NCI-H1694 treated with DMSO at 0.1 percent for 48 hours (cell line): ENCODE data around the gene ZKSCAN3.
"Not testable (repeated sequence)": the region's sequence is repeated elsewhere in the genome, so short reads cannot be mapped to it uniquely, and the experiment has no call there.

Experiments
- DNase-seq: peaks from one replicate; lab custom pipeline; 2025; lab: John Stamatoyannopoulos, UW

Gene ZKSCAN3

DNA sequence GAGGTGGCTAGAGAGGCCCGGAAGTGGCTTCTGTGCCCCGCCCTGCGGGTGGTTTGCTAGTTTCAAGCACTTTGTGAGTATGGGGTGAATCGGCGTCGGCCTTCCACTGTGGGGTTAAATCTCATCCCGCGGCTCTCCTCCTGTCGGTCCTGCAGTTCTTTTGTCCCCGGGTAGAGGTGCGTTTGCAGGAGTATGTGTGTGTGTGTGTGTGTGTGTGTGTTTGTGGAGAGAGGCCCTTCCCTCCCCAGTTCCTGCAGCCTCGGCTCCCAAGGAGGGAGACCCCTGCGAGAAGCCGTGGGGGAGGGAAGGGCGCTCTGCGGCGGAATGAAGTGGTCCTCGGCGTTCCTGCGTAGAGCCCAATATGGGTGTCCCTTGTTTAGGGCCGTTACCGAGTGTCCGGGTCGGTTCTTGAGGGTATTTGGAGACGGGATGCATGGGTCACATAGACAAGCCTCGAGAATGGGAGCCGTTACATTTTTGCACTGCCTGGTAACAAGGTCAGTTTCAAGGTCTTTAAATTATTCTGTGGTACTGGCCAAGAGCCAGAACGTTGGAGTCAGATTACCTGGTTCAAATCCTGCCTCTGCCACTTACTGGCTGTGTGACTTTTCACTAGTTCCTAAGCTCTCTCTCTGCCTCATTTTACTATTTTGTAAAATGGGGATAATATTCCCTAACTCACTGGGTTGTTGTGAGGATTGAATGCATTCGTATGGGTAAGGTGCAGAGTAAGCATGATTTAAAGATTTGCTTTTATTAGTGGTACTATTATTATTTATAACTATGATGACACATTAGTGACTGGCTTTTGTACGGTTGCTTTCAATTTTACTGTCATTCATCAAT lies at the start of gene ZKSCAN3:
Gene ZKSCAN3, plus strand, starts transcription at position 56 of the 846 bp plus-strand sequence. CDS start 9,640 bp downstream, outside the sequence.
- peak; percentile 71 for DNase-seq

DNA sequence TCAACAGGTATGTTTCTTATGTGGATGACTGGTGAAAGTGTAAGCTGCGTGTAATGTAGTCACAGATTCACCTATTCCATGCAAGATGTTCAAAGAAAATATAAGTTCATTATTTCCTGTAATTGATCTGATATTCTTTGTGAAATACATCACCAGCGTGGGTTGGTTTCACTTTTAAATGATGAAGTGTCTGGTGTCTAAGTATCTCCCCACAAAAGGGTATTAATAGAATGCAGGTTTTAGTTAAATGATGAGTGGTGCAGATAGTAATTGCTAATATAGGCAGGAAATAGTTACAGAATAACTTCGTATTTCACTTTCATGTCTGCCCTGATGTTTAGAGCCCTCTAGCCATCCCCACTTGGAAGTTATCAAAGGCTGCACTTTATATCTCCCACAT lies 46.2 kb upstream of the ZKSCAN3 start:
- DNase-seq, result no peak

DNA sequence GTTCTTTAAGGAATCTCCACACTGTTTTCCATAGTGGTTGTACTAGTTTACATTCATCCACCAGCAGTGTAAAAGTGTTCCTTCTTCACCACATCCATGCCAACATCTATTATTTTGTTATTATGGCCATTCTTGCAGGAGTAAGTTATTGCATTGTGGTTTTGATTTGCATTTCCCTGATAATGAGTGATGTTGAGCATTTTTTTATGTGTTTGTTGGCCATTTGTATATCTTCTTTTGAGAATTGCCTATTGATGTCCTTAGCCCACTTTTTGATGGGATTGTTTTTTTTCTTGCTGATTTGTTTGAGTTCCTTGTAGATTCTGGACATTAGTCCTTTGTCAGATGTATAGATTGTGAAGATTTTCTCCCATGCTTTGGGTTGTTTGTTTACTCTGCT lies 43.4 kb upstream of the ZKSCAN3 start:
- DNase-seq, result not testable (repeated sequence)

GRCh38 chr6:28311139-28311823 lies 38.5 kb upstream of the ZKSCAN3 start:
- no peak for DNase-seq

- no peak for DNase-seq
Observed at GRCh38 chr6:28312939-28313338, 36.8 kb upstream of the ZKSCAN3 start.

DNA sequence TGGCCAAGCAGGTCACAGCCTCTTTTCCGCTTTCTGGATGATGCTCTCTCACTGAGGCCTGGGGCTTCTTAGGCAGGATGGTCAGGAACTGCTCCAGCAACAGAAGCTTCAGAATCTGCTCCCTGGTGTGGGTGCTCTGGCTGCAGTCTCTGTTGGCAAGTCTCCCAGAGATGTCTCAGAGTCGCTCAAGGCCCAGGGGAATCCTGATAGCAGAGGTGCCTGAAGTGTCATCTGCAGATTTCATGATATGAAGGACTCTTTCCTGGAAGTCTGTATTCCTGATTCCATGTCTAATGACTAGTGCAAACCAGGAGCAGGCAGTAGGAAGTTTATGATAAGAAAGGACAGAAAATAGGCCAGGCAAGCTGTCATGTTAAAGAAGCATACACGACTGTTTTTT lies 34.1 kb upstream of the ZKSCAN3 start:
- DNase-seq, result no peak

DNA sequence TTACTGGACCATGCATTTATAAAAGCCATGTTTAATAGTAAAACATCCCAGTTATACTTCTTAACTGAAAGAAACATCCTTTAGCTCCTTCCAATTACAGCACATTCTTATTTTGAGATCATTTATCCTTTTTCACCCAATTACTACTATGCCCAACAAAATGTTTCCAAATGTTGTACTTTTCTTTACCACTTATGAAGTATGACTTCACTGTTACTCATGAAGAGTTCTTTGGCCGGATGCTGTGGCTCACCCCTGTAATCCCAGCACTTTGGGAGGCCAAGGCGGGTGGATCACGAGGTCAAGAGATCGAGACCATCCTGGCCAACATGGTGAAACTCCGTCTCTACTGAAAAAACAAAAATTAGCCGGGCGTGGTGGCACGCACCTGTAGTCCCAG lies 31.9 kb upstream of the ZKSCAN3 start:
- DNase-seq, result not testable (repeated sequence)

GRCh38 chr6:28322661-28323060 lies 27.1 kb upstream of the ZKSCAN3 start:
- DNase-seq, result no peak

DNA sequence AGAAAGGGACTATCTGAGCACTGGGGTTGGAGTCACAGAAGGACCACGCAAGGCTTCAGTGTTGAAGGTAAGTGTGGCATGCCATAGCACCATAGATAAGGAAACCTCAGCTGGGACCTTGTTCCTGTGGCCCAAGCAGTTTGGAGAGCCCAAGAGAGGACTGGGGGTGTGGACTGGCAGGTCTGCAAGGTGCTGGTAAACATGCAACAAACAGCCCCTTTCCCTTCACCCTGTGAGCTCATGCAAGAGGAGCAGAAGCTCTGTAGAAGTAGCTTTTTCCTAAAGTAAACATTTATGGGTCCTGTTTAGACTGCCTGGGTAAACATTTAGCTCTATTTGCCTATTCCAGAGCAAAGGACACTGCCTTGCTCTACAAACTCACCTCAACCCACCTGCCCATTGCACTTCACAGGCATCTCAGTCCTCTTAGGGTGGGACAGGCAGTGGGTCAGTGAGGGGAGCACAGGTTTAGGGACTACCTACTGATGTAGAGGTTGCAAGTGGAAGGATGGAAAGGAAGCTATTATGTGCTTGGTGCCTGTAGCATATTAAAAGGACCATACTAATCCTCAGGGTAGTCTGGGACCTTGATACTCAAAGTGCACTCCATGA lies 25.8 kb upstream of the ZKSCAN3 start:
- no peak for DNase-seq

- DNase-seq, result no peak
Observed at GRCh38 chr6:28326371-28326948, 23.3 kb upstream of the ZKSCAN3 start.

DNA sequence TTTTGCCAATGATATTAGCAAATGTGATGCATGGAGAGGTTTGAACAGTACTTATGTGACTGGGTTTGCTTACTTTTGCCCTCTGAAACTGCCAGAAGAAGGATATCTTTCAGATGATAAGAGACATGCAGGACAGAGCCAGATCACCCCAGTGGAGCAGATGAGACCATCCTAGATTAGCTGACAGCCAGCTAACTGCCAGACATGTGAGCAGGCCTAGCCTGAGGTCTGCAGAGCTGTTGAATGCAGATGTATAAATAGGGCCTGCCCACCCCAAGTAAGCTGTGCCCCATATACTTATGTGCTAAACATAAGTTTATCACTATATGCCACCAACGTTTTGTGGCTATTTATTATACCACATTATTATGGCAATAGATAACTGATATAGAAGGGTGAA lies 19.7 kb upstream of the ZKSCAN3 start:
- DNase-seq, result no peak

DNA sequence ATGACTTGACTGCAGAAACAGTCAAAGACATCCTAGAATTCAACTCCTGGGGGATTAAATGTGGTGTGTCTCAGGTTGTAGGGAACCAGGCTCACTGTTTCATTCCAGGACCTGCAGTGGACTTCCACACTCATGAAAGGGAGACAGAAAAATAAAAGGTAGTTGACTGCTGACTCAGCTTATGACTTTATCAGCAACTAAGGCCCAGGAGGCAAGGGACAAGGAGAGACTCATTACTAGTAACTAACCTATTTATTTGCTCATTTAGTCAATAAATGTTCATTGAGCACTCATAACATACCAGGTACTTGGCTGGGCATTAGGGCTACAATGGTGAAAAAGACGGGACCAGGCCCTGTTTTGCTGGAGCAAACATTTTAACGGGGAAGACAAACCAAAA lies 16.7 kb upstream of the ZKSCAN3 start:
- no peak for DNase-seq

DNA sequence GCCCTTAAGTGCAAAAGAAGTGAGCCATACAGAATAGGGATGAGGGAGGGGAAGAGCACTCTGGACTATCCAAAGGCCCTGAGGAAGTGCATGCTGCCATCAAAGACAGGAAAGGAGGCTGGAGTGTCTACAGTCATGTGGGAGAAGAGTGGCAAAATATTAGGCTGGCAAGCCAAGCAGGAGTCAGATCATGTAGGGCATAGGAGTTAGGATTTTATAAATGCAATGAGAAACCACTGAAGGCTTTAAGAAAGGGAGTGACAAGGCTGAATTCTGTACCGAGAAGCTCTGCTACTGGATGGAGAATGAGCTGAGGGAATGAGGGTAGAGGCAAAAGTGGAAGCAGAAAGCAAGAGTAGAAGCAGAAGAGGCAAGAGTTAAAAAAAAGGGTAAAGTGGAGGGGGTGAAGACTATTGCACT lies 16.1 kb upstream of the ZKSCAN3 start:
- no peak for DNase-seq

DNA sequence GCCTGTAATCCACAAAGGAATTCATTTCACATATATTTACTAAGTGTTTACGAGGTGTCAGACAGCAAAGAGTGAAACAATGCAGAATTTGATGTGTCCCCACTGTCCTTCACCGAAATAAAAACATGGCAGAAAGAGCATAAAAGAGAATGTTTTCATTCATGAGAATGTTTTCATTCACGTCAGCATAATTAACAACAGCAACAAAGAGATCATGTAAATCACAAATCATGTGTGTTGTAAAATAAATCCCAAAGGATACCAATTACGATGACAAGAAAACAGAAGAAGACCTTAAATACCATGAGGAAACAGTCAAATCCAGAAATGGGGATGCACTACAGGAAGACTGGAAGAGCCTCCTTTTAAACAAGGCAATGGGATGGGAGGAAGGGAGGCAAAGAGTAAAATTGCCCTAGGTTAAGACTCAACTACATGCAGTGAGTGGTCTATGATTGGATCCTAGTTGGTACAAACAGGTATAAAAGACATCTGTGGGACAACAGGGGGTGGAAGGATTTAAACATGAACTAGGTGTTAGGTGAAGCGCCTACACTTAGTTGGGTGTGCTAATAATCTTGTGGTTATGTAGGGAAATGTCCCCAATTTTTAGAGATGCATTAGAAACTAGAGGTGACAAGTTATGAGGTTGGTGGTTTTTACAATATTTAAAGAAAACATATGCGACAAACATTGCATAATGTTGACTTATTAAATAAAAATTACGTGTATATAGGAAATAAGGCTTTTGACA lies 15.3 kb upstream of the ZKSCAN3 start:
- no peak for DNase-seq

- DNase-seq, result no peak
Observed at GRCh38 chr6:28335040-28335563, 14.6 kb upstream of the ZKSCAN3 start.

GRCh38 chr6:28335564-28336283 lies 14.0 kb upstream of the ZKSCAN3 start, which contains the start of gene ZSCAN31:
TSS of gene ZSCAN31 (minus strand) at chr6:28336148. CDS start at chr6:28329683, 6,465 bp downstream.
- peak; percentile 74 for DNase-seq

- DNase-seq, result peak; percentile 18
Observed at GRCh38 chr6:28336284-28337120, 13.2 kb upstream of the ZKSCAN3 start.

DNA sequence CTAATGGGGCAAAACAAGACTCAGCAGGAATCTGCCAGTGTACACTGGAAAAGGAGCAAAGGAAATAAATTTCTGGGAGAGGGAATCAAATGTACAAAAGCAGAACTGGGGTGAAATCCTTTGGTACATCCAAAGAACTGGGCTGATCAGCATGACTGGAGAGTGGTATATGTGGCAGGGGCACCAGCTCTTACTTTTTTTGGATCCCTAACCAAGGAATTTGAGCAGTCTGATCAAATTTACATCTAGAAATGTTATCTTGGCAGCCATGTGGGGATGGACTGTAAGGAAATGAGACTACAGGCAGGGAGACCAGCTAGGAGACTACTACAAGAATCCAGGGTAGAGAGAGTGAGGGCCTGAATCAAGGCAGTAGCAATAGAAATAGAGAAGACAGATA lies 12.6 kb upstream of the ZKSCAN3 start:
- DNase-seq, result no peak

DNA sequence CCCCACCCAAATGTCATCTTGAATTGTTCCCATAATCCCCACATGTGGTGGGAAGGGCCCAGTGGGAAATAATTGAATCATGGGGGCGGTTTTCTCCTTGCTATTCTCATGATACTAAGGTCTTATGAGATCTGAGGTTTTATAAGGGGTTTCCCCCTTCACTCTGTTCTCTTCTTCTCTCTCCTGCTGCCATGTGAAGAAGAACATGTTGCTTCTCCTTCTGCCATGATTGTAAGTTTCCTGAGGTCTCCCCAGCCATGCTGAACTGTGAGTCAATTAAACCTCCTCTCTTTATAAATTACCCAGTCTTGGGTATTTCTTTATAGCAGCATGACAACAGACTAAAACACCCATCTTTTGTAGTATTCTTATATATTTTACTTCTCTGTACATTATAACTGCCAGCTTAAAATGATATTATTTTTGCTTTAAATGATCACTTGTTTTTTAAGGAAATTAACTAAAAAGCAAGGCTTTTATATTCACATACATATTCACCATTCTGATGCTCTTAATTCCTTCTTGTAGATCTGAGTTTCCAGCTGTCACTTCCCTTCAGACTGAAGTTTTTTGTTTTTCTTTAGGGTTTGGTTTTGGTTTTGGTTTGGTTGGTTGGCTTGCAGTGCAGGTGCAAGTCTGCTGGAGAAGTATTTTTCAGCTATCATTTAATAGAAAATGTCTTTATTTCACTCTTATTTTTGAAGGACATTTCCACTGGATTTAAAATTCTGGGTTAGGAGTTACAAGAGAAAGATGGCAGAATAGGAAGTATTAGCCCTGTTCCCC lies 9.2 kb upstream of the ZKSCAN3 start:
- no peak for DNase-seq
